OCI-LY3 (cell line): ENCODE measurements around the gene EPHA6.

Source experiments
- H2AFZ ChIP-seq: fragments of 200-600, 300-600 bp; shearing (Covaris generic); 2 replicates; pipeline ENCODE4 v1.6.0; 2014; ENCODE audit warnings: antibody characterized with exemption, low read depth, low read length
- H3K27ac ChIP-seq: fragments of 200-600, 300-600 bp; sonication (generic); 2 replicates; pipeline ENCODE4 v1.5.1; 2014; ENCODE audit warnings: mild to moderate bottlenecking, low read length, moderate library complexity, mixed read lengths
- H3K27me3 ChIP-seq: fragments of 200-600, 300-600 bp; sonication (generic); 2 replicates; pipeline ENCODE4 v1.6.1; 2014; ENCODE audit warnings: low read depth, low read length, mixed read lengths
- H3K36me3 ChIP-seq: fragments of 200-600, 300-600 bp; sonication (generic); replicated peaks from 2 replicates; pipeline ENCODE3; 2014; ENCODE audit warnings: low read depth, low read length, mixed read lengths
- H3K4me1 ChIP-seq: fragments of 300-600, 200-600 bp; sonication (generic); 2 replicates; pipeline ENCODE4 v1.6.1; 2014; ENCODE audit warnings: low read length, mixed read lengths
- H3K4me2 ChIP-seq: fragments of 200-600, 300-600 bp; sonication (generic); 2 replicates; pipeline ENCODE4 v1.6.1; 2014; ENCODE audit warnings: low read length, mixed read lengths
- H3K4me3 ChIP-seq: fragments of 300-600, 200-600 bp; sonication (generic); 2 replicates; pipeline ENCODE4 v1.5.1; 2014; ENCODE audit warnings: antibody characterized with exemption, mild to moderate bottlenecking, low read length, moderate library complexity
- H3K79me2 ChIP-seq: fragments of 300-600, 200-600 bp; shearing (Covaris generic); 2 replicates; pipeline ENCODE4 v1.6.1; 2014; ENCODE audit warnings: mild to moderate bottlenecking, low read length, mixed read lengths
- H3K9ac ChIP-seq: fragments of 300-600, 200-600 bp; shearing (Covaris generic); 2 replicates; pipeline ENCODE4 v1.6.0; 2014; ENCODE audit warnings: mild to moderate bottlenecking, low read length, moderate library complexity
- H3K9me3 ChIP-seq: fragments of 200-600, 300-600 bp; shearing (Covaris generic); 2 replicates; pipeline ENCODE4 v1.6.1; 2014; ENCODE audit warnings: low read length, mixed read lengths; ENCODE audit not compliant: insufficient read depth
- H4K20me1 ChIP-seq: fragments of 200-600, 300-600 bp; sonication (generic); 2 replicates; pipeline ENCODE4 v1.6.1; 2016; ENCODE audit warnings: low read length, mixed read lengths; ENCODE audit not compliant: insufficient read depth
- CTCF ChIP-seq: fragments of 200-600, 300-600 bp; sonication (generic); IDR thresholded peaks from 2 replicates; pipeline ENCODE4 v1.5.1; 2014; ENCODE audit warnings: antibody characterized with exemption, low read length, low read depth
- EZH2phosphoT487 ChIP-seq: fragments of 200-600 bp; shearing (Covaris generic); IDR thresholded peaks from 2 replicates; pipeline ENCODE4 v1.6.1; 2018; ENCODE audit warnings: antibody characterized with exemption, mixed run types, low read depth

EPHA6 gene

DNA sequence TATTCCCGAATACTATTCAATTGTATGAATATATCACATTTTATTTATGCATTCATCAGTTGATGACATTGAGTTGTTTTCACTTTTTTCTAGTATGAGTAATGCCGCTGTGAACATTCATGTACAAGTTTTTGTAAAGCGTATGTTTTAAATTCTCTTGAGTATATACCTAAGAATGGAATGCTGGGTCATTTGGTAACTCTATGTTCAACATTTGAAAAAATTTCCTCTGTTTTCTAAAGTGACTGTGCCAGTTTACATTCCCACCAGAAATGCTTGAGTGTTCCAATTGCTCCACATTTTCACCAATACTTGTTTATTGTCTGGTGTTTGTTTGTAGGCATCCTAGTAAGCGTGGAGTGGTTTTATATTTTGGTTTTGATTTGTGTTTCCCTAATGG is 144.5 kb downstream of the EPHA6 start:
- no peaks in the 10 kb centered on the region for H3K9me3 ChIP-seq
- TF ChIP-seq CTCF (no peak), EZH2phosphoT487 (no peak)
- H3K4me3 ChIP-seq: no peak overlapping the region
- no peaks in the 10 kb centered on the region for H4K20me1 ChIP-seq
- H3K36me3 ChIP-seq: no peaks in the 10 kb centered on the region
- no peak overlapping the region for H3K4me2 ChIP-seq
- H3K79me2 ChIP-seq: no peaks in the 10 kb centered on the region
- H3K4me1 ChIP-seq: no peaks in the 10 kb centered on the region
- H3K27me3 ChIP-seq: no peaks in the 10 kb centered on the region
- H3K9ac ChIP-seq: no peak overlapping the region
- no peak overlapping the region for H3K27ac ChIP-seq
- H2AFZ ChIP-seq: no peak overlapping the region

DNA sequence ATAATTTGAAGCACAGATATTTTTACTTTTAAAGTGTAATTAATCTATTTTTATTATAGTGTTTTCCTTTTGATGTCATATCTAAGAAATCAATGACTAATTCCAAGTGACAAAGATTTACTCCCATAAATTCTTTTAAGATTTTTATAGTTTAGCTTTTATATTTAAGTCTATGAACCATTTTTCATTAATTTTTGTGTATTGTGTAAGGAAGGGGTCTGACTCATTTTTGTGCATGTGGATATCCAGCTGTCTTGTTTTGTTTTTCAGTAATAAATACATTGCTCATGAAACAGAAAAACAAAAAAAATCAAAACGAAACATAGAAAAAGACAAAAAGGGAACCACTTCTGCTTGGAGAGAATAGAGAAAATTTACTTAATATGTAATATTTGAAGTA is 145.1 kb downstream of the EPHA6 start:
- Histone ChIP-seq H3K9me3 (no peaks in the 10 kb centered on the region), H3K4me2 (no peak overlapping the region), H2AFZ (no peak overlapping the region), H3K27ac (no peak overlapping the region), H3K4me3 (no peak overlapping the region), H3K4me1 (no peaks in the 10 kb centered on the region), H3K27me3 (no peaks in the 10 kb centered on the region), H4K20me1 (no peaks in the 10 kb centered on the region), H3K36me3 (no peaks in the 10 kb centered on the region), H3K79me2 (no peaks in the 10 kb centered on the region), H3K9ac (no peak overlapping the region)
- TF ChIP-seq EZH2phosphoT487 (no peak), CTCF (no peak)

- no peaks in the 10 kb centered on the region for H3K4me1 ChIP-seq
- H3K36me3 ChIP-seq: no peaks in the 10 kb centered on the region
- no peaks in the 10 kb centered on the region for H3K27me3 ChIP-seq
- no peaks in the 10 kb centered on the region for H3K9me3 ChIP-seq
- H3K79me2 ChIP-seq: no peaks in the 10 kb centered on the region
- no peak for TF ChIP-seq CTCF
- TF ChIP-seq EZH2phosphoT487: no peak
- no peak overlapping the region for H3K4me3 ChIP-seq
- H2AFZ ChIP-seq: no peak overlapping the region
- H3K4me2 ChIP-seq: no peak overlapping the region
- H3K9ac ChIP-seq: no peak overlapping the region
- no peak overlapping the region for H3K27ac ChIP-seq
- H4K20me1 ChIP-seq: no peaks in the 10 kb centered on the region
Measured at GRCh38 chr3:96959901-96960641, 145.7 kb downstream of the EPHA6 start.

- H2AFZ ChIP-seq: no peak overlapping the region
- H3K4me1 ChIP-seq: no peaks in the 10 kb centered on the region
- no peak overlapping the region for H3K27ac ChIP-seq
- H3K27me3 ChIP-seq: no peaks in the 10 kb centered on the region
- TF ChIP-seq EZH2phosphoT487 (no peak), CTCF (no peak)
- H3K36me3 ChIP-seq: no peaks in the 10 kb centered on the region
- H4K20me1 ChIP-seq: no peaks in the 10 kb centered on the region
- H3K9me3 ChIP-seq: no peaks in the 10 kb centered on the region
- no peak overlapping the region for H3K4me2 ChIP-seq
- H3K79me2 ChIP-seq: no peaks in the 10 kb centered on the region
- no peak overlapping the region for H3K9ac ChIP-seq
- H3K4me3 ChIP-seq: no peak overlapping the region
Measured at GRCh38 chr3:96960661-96961330, 146.4 kb downstream of the EPHA6 start.
